BE2C (cell line): ENCODE measurements around the gene EIF4E2.

Source experiments
- DNase-seq: peaks from one replicate; pipeline ENCODE4 v3.0.0-alpha.2; 2020
- H3K27me3 ChIP-seq: fragments of 250-450 bp; sonication (Bioruptor Pico); 2 replicates; pipeline ENCODE4 v1.5.1; 2020; ENCODE audit warnings: mild to moderate bottlenecking
- H3K36me3 ChIP-seq: fragments of 250-450 bp; sonication (Bioruptor Pico); 2 replicates; pipeline ENCODE4 v1.5.1; 2020; ENCODE audit warnings: mild to moderate bottlenecking
- H3K4me1 ChIP-seq: fragments of 250-450 bp; sonication (Bioruptor Pico); 2 replicates; pipeline ENCODE4 v1.5.1; 2020
- H3K4me3 ChIP-seq: 2 replicates; pipeline ENCODE4 v1.5.1; 2011; ENCODE audit warnings: low read depth, low read length
- H3K9me3 ChIP-seq: fragments of 250-450 bp; sonication (Bioruptor Pico); 2 replicates; pipeline ENCODE4 v1.5.1; 2020
- CTCF ChIP-seq: IDR thresholded peaks from 2 replicates; pipeline ENCODE4 v1.5.1; 2012; ENCODE audit warnings: mild to moderate bottlenecking, low read depth, low read length

Gene EIF4E2

DNA sequence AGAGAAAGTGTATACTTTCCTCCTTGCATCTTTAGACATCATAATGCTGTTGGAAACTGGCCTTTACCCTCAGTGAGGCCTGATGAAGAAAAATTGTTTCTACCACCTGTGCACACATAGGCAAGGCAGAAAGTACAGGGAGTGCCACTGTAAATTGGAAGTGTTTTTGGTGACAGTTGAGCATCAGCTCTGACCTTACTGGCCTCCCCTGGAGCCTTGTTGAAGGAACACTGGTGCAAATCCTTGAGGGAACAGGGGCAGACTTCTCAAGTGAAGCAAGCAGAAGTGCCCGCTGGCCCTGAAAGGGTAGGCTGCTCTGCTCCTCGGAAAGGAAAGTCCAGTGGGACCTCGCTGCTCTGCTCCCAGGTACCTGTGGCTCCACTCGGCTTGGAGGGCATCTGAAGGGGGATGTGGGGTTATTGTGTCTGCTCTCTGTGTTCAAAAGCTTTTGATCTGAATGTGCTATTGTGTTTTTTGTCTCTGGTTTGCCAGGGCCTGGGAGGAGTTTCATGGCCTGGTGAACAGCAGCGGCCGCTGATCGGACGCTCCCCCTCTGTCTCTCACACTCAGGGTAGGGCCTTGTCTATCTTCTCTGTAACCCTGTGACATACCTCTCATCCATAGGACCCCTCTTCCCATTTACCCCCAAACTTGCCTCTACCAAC is 23.4 kb downstream of the EIF4E2 start:
- Histone ChIP-seq H3K36me3 (peaks cover 36% of the 10 kb centered on the region), H3K4me1 (no peaks in the 10 kb centered on the region)
- DNase-seq, result no peak

DNA sequence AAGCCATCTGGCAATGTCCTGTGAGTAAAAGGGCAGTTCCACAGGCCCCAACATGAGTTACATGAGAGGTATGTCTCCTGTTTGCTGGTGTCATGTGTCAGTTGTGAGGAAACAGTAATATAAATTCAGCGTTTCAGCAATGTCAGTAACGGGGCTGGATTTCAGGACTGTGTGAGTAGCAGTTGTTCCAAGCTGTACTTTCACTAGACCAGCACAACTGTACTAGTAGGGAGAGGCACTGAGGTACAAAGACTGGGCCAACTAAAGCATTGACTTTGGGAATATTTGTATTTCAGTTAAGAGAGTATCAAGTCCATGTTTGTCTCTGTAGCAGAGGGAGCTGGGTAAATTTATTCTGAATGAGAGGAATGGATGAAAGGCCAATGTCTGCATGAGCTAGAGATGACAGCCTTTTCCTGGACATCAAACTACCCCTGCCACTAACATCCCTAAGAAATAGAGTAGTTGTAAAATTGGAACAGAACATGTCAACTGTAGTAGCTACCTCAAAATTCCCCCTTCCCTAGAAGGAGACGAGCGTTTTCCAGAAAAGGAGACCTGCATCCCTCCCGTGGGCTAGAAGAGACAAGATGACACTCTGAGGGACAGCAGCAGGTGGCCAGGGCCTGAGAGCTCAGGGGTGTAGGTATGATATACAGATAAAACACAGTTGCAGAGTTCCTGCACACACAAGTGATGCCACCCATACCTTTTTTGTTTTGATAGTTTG is 24.4 kb downstream of the EIF4E2 start:
- Histone ChIP-seq H3K4me1 (no peaks in the 10 kb centered on the region), H3K9me3 (no peaks in the 10 kb centered on the region), H3K4me3 (no peak overlapping the region), H3K27me3 (no peaks in the 10 kb centered on the region), H3K36me3 (peaks cover 27% of the 10 kb centered on the region)
- no peak for TF ChIP-seq CTCF
- no peak for DNase-seq

More for the DNA sequence above, 23.4 kb downstream of the EIF4E2 start:
- TF ChIP-seq CTCF, result no peak
- H3K27me3 ChIP-seq, result no peaks in the 10 kb centered on the region
- H3K9me3 ChIP-seq, result no peaks in the 10 kb centered on the region
- H3K4me3 ChIP-seq, result no peak overlapping the region

- no peaks in the 10 kb centered on the region for H3K27me3 ChIP-seq
- no peak for DNase-seq
- H3K36me3 ChIP-seq, result peaks cover 22% of the 10 kb centered on the region
- no peaks in the 10 kb centered on the region for H3K4me1 ChIP-seq
- no peaks in the 10 kb centered on the region for H3K9me3 ChIP-seq
- TF ChIP-seq CTCF, result no peak
- H3K4me3 ChIP-seq, result no peak overlapping the region
Measured at GRCh38 chr2:232575404-232575746, 24.9 kb downstream of the EIF4E2 start.

DNA sequence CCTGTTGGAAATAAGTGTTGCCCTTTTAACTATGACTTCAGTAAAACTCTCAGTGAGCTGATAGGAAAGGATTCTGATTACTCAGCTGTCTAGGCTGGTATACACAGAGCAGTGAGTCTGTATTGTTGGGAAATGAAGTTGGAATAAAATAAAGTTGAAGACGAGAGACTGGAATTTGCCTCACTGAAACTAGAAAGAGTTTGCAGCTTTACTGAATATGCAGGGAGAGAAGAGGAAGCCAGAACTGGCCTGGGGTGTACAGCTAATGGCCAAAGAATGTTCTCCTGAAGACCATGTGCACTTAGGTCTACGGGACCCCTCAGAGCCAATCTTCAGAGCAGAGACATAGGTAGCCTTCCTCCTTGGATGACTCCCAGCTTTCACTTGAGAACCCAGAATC is 26.5 kb downstream of the EIF4E2 start:
- DNase-seq, result no peak
- Histone ChIP-seq H3K9me3 (no peaks in the 10 kb centered on the region), H3K27me3 (no peaks in the 10 kb centered on the region), H3K4me1 (no peaks in the 10 kb centered on the region), H3K4me3 (no peak overlapping the region), H3K36me3 (peaks cover 13% of the 10 kb centered on the region)
- no peak for TF ChIP-seq CTCF

DNA sequence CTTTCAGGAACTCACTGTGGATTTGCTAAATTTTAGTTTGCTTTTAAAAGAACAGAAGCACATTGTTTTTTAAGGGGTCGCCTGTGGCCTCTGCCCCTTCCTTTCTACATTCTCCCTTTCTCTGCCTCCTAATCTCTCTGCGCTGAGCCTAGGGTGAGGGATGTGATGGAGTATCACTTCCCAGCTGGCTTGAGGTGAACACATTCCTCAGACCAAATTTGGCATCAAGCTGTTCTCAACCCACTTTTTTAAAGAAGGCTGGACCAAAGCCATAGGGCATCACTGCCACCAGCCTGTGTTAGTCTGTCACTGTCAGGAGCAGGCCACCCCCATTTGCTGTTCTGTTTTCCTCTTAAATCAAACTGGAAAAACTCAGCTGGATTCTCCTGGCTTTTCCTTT is 27.4 kb downstream of the EIF4E2 start:
- TF ChIP-seq CTCF, result no peak
- Histone ChIP-seq H3K27me3 (no peaks in the 10 kb centered on the region), H3K36me3 (peaks cover 8% of the 10 kb centered on the region), H3K9me3 (no peaks in the 10 kb centered on the region), H3K4me3 (no peak overlapping the region), H3K4me1 (no peaks in the 10 kb centered on the region)
- DNase-seq, result no peak

DNA sequence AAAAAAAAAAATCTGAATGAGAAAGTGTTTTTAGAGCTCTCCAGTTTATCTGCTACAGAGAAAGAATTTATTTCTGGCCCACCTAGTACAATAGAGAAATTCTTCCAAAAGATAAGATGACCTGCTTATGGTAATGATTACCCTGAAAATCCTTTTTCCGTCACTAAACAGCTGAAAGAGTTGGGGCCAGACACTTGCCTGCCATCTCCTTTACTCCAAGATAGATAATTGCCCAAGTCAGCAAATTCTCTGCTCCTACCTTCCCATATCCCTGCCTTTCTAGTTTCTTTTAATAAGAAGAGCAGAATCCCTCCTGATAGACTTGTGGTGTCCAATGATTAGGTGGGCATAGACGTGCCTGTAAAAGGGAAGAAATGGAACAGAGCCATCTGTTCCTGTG is 28.1 kb downstream of the EIF4E2 start:
- DNase-seq, result no peak
- Histone ChIP-seq H3K4me1 (no peaks in the 10 kb centered on the region), H3K9me3 (no peaks in the 10 kb centered on the region), H3K4me3 (no peak overlapping the region), H3K36me3 (peaks cover 4% of the 10 kb centered on the region), H3K27me3 (no peaks in the 10 kb centered on the region)
- no peak for TF ChIP-seq CTCF
